Activated CD8-positive, alpha-beta memory T cell treated with anti-CD3 and anti-CD28 coated beads, Interleukin-2, amount 50 U/mL, for 1 hour (primary cell): ENCODE measurements around the gene DCDC2B.
"Not testable (repeated sequence)": the region's sequence is repeated elsewhere in the genome, so short reads cannot be mapped to it uniquely, and the experiment has no call there.

Source experiments
- DNase-seq: peaks from one replicate; pipeline ENCODE4 v3.0.0-alpha.2; 2020; ENCODE audit errors: extremely low read depth

DCDC2B gene

GRCh38 chr1:32208891-32209328 lies at the start of gene DCDC2B:
Gene DCDC2B, plus strand, starts transcription at chr1:32209089. Its CDS starts 5 bp downstream, at chr1:32209094.
- DNase-seq = no peak

GRCh38 chr1:32159189-32159588 lies 49.7 kb upstream of the DCDC2B start:
- no peak for DNase-seq

GRCh38 chr1:32163405-32163804 lies 45.5 kb upstream of the DCDC2B start:
- no peak for DNase-seq

- DNase-seq = not testable (repeated sequence)
These were observed 43.3 kb upstream of the DCDC2B start for GRCh38 chr1:32165633-32166032.

- no peak for DNase-seq
These were observed 37.9 kb upstream of the DCDC2B start for GRCh38 chr1:32170991-32171390.

- no peak for DNase-seq
These were observed 36.2 kb upstream of the DCDC2B start for GRCh38 chr1:32172621-32173245.

- no peak for DNase-seq
These were observed 30.3 kb upstream of the DCDC2B start for GRCh38 chr1:32178380-32179192.

- DNase-seq = no peak
These were observed 29.8 kb upstream of the DCDC2B start for GRCh38 chr1:32179193-32179442.

GRCh38 chr1:32179443-32180185 lies 29.3 kb upstream of the DCDC2B start, which contains the start of gene TXLNA:
Gene TXLNA, plus strand, starts transcription at chr1:32179675. Its CDS starts 671 bp downstream, at chr1:32180346.
- peak; percentile 63 for DNase-seq

- no peak for DNase-seq
These were observed 28.5 kb upstream of the DCDC2B start for GRCh38 chr1:32180186-32181060.

- DNase-seq = no peak
These were observed 27.8 kb upstream of the DCDC2B start for GRCh38 chr1:32181065-32181464.

GRCh38 chr1:32181563-32181962 lies 27.3 kb upstream of the DCDC2B start:
- DNase-seq = no peak

- no peak for DNase-seq
These were observed 26.8 kb upstream of the DCDC2B start for GRCh38 chr1:32182060-32182459.

GRCh38 chr1:32184650-32185049 lies 24.2 kb upstream of the DCDC2B start:
- DNase-seq = no peak

GRCh38 chr1:32186077-32186476 lies 22.8 kb upstream of the DCDC2B start:
- DNase-seq = no peak

- no peak for DNase-seq
These were observed 22.4 kb upstream of the DCDC2B start for GRCh38 chr1:32186491-32186890.

- DNase-seq = no peak
These were observed 21.0 kb upstream of the DCDC2B start for GRCh38 chr1:32187850-32188249.

- DNase-seq = no peak
These were observed 16.5 kb upstream of the DCDC2B start for GRCh38 chr1:32192220-32192948.

- no peak for DNase-seq
These were observed 13.9 kb upstream of the DCDC2B start for GRCh38 chr1:32194984-32195383.

GRCh38 chr1:32195531-32195930 lies 13.4 kb upstream of the DCDC2B start:
- DNase-seq = no peak
